GM10248 (cell line): ENCODE results near the gene ERGIC3.

Source experiments
- CTCF ChIA-PET: fragments of 300-600 bp; sonication (Branson Sonifier 250); formaldehyde crosslinking; extraction: SDS; loops from one replicate; lab custom pipeline; 2021; ENCODE audit warnings: antibody characterized with exemption; lab: Yijun Ruan, JAX
- POLR2A ChIA-PET: fragments of 350-650 bp; sonication (Branson Sonifier 250); formaldehyde crosslinking; extraction: SDS; loops from one replicate; lab custom pipeline; 2020; ENCODE audit warnings: antibody characterized with exemption; lab: Yijun Ruan, JAX
- DNase-seq: peaks from one replicate; pipeline ENCODE4 v3.0.0; 2012; ENCODE audit errors: extremely low spot score
- CTCF ChIP-seq: IDR thresholded peaks from 2 replicates; pipeline ENCODE4 v1.5.1; 2012; ENCODE audit warnings: mild to moderate bottlenecking, low read depth; ENCODE audit errors: extremely low read depth, missing control alignments, control extremely low read depth

ERGIC3 gene

GRCh38 chr20:35502352-35502751, 39.5 kb upstream of the ERGIC3 start:
- ChIA-PET CTCF (interaction anchor here (0.8 to 1.8 kb wide), 2 partner anchors 10 to 453 kb away, joined by 3 to 5 read pairs; no protein-coding TSS in a partner anchor), POLR2A (interaction anchor here (0.6 to 0.9 kb wide), 2 partner anchors 48 to 113 kb away, joined by 3 to 5 read pairs; partner anchors contain the start of gene SPAG4)
- TF ChIP-seq CTCF = no peak
- peak; percentile 67 for DNase-seq

- POLR2A ChIA-PET = interaction anchor here (0.9 to 1.3 kb wide), 2 partner anchors 13 to 112 kb away, joined by 3 to 4 read pairs; partner anchors contain the start of gene SPAG4
- CTCF ChIA-PET = interaction anchor here (0.8 to 1.8 kb wide), 6 partner anchors 8 to 200 kb away, joined by 3 to 7 read pairs (median 4); no protein-coding TSS in a partner anchor
- TF ChIP-seq CTCF = no peak
- no peak for DNase-seq
Observed at GRCh38 chr20:35503281-35503680, 38.6 kb upstream of the ERGIC3 start.

- POLR2A ChIA-PET = interaction anchor here (1.3 kb wide), 1 partner anchor 13 kb away, joined by 4 read pairs; no protein-coding TSS in a partner anchor
- CTCF ChIA-PET = interaction anchor here (0.8 to 1.7 kb wide), 6 partner anchors 9 to 201 kb away, joined by 3 to 7 read pairs (median 4); no protein-coding TSS in a partner anchor
- DNase-seq = no peak
- no peak for TF ChIP-seq CTCF
Observed at GRCh38 chr20:35503841-35504561, 37.9 kb upstream of the ERGIC3 start.

- CTCF ChIA-PET = interaction anchor here (1.7 kb wide), 2 partner anchors 9 to 13 kb away, joined by 4 to 7 read pairs; no protein-coding TSS in a partner anchor
Observed at GRCh38 chr20:35504751-35505150, 37.1 kb upstream of the ERGIC3 start.

GRCh38 chr20:35506179-35506578, 35.7 kb upstream of the ERGIC3 start:
- DNase-seq = no peak
- CTCF ChIA-PET = interaction anchor here (1.0 to 1.3 kb wide), 2 partner anchors 8 to 36 kb away, joined by 3 read pairs; no protein-coding TSS in a partner anchor
- TF ChIP-seq CTCF = no peak
- POLR2A ChIA-PET = no interaction called here

More at GRCh38 chr20:35504751-35505150, 37.1 kb upstream of the ERGIC3 start:
- DNase-seq = no peak
- POLR2A ChIA-PET = no interaction called here
- TF ChIP-seq CTCF = no peak

GRCh38 chr20:35506872-35507638, 34.8 kb upstream of the ERGIC3 start:
- TF ChIP-seq CTCF = no peak
- no peak for DNase-seq
- ChIA-PET CTCF (interaction anchor here (1.2 to 2.1 kb wide), 3 partner anchors 10 to 60 kb away, joined by 3 to 8 read pairs (median 4); no protein-coding TSS in a partner anchor), POLR2A (no interaction called here)
